GM15510 (cell line): ENCODE measurements around the gene GRK1.

Experiments
- POLR2A ChIP-seq: IDR thresholded peaks from 3 replicates; pipeline ENCODE4 v1.6.1; 2011; ENCODE audit warnings: borderline replicate concordance; ENCODE audit not compliant: insufficient read length; ENCODE audit errors: extremely low read depth

Gene GRK1

DNA sequence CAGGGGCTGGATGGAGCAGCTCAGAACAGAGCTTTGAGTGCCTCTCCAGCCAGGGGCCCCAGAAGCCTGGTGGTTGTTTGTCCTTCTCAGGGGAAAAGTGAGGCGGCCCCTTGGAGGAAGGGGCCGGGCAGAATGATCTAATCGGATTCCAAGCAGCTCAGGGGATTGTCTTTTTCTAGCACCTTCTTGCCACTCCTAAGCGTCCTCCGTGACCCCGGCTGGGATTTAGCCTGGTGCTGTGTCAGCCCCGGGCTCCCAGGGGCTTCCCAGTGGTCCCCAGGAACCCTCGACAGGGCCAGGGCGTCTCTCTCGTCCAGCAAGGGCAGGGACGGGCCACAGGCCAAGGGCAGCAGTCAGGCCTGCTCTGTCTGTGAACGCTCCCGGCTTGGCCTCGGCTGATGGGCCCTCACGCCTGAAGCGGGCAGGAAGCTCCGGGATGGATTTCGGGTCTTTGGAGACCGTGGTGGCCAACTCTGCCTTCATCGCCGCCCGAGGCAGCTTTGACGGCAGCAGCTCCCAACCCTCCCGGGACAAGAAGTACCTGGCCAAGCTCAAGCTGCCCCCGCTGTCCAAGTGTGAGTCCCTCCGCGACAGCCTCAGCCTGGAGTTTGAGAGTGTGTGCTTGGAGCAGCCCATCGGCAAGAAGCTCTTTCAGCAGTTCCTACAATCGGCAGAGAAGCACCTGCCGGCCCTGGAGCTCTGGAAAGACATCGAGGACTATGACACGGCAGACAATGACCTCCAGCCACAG lies at the start of gene GRK1:
Gene GRK1, plus strand, starts transcription at position 269 of the 751 bp plus-strand sequence. Its CDS starts 168 bp downstream, at position 437.
- no peak for TF ChIP-seq POLR2A

- no peak for TF ChIP-seq POLR2A
Observed at GRCh38 chr13:113617961-113618360, 49.1 kb upstream of the GRK1 start.

DNA sequence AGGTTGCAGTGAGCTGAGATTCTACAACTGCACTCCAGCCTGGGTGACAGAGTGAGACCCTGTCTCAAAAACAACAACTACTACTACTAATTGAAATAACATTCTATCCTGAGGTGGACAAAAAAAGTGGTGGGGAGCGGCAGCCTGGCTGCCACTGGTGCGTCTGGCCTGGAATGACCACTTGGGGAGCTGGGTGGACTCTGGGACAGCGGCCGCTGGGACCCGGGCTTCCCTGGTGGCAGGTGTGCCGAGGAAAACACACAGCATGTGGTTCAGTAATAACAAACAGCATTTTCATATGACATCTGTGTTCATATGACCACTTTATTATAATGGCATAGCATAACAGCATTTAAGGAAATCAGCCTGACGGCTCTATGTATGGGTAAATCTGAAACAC lies 48.6 kb upstream of the GRK1 start:
- no peak for TF ChIP-seq POLR2A

DNA sequence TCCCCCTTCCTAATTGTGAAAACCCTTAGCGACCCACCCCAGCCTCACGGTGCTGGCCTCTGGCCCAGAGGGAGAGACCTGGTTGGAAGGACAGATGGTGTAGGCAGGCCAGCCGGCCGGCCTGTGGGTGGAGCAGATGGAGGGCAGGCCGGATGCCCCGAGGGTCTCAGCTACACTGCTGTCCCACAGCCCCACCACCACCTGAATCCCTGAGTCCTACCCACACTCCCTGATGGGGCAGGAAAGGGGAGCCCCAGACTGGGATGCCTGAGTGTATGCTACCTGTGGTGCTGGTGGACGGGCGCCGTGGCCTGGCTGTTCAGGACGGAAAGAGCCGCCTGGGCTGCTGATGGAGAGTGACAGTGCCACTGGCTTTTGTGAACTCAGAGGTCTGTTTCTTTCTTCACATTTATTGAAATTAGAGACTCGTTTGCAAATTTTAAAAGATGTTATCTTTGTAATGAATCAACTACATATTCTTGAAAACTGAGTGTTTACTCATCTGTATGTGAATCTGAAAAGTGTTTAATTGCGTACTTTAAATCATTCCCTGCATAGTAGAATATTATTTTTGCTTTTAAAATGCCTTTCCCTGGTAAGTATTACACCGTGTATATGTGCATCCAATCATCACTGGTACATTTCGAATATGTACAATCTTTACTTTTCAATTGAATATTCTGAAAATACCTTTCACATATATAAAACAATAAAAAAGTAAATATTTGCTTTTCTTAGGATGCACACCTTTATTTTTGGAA lies 46.8 kb upstream of the GRK1 start:
- no peak for TF ChIP-seq POLR2A

GRCh38 chr13:113621046-113621445 lies 46.0 kb upstream of the GRK1 start:
- TF ChIP-seq POLR2A, result no peak

DNA sequence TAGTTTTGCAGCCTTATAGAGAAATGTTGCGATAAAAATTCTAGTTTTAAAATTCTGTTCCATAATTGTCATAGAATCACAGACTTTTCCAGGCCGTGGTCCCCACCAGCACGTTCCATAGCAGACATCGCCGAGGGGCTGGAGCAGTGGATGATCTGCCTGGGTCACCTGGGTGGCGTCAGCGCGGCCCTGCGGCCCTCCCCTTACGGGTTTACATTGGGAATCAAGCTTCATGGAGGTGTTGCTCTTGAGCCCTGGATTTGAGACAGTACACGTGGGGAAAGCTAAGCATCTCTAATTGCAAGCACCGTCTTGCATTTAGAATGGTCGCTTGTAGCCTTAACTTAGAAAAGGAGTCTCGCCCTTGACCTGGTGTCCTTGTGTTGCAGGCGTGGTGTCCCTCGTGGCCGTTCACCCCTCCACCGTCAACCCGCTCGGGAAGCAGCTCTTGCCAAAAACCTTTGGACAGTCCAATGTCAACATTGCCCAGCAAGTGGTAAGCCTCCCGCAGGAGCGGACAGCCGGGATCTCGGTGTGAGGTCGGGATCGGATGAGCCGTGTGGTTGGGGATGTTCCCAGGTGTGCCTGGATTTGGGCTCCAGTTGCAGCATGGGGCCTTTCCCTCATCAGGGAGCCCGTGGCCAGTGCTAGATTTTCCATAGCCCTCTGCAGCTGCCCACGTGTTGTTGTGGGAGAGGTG lies 44.1 kb upstream of the GRK1 start:
- TF ChIP-seq POLR2A, result no peak

DNA sequence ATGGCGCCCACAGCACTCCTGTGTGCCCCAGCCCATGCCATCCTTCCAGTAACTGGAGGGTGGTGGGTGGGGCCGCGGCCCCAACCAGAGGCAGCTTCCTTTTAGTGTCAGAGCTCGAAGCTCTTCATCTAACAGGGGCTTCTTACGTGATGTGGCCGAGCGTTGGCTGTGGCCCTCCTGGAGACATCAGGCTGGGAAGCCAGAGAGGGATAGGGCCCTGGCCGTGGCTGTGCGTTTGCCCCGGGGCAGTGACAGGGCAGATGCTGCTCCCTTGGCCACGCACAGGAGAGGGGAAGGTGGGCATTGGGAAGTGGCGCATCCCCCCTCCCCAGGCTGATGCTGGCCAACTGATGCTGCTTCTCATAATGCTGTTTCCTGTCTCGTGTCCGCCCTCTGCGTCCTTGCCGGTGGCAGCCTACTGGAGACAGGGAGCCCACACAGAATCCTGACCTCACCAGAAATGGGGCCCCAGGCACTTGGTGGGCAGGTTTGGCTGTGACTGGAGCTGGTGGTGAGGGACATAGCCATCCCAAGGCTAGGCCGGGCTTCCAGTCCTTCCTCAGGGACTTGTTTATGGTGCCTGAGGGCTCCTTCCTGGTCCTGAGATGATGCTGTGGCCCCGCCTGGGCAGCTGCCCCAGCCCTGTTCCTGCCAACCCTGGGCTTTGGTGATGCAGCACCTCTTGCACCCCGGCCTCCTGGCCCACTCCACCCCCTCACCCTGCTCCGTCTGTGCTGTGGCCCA lies 43.4 kb upstream of the GRK1 start:
- no peak for TF ChIP-seq POLR2A

- no peak for TF ChIP-seq POLR2A
Observed at GRCh38 chr13:113624235-113624587, 42.8 kb upstream of the GRK1 start.

- TF ChIP-seq POLR2A, result no peak
Observed at GRCh38 chr13:113625965-113626721, 40.9 kb upstream of the GRK1 start.

GRCh38 chr13:113627136-113627535 lies 39.9 kb upstream of the GRK1 start:
- TF ChIP-seq POLR2A, result no peak

GRCh38 chr13:113628291-113629270 lies 38.4 kb upstream of the GRK1 start:
- no peak for TF ChIP-seq POLR2A

- TF ChIP-seq POLR2A, result no peak
Observed at GRCh38 chr13:113629866-113630265, 37.2 kb upstream of the GRK1 start.

DNA sequence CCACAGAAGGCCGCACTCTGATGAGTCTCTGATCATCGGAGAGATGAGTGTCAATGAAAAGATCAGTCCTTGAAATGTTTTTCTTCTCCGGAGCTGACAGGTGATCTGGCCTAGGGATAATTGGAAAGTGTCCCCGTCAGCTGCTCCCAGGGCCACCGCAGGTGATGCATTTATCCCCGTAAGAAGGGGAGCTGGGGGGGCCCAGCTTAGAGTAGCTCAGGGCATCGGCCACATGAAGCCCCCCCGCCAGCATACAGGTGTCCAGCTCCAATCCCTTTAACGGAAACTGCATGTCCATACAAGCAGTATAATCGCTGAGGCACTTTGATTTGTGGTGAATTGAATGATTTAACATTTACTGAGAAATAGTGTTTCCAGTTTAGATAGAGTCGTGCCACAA lies 36.7 kb upstream of the GRK1 start:
- TF ChIP-seq POLR2A, result no peak

DNA sequence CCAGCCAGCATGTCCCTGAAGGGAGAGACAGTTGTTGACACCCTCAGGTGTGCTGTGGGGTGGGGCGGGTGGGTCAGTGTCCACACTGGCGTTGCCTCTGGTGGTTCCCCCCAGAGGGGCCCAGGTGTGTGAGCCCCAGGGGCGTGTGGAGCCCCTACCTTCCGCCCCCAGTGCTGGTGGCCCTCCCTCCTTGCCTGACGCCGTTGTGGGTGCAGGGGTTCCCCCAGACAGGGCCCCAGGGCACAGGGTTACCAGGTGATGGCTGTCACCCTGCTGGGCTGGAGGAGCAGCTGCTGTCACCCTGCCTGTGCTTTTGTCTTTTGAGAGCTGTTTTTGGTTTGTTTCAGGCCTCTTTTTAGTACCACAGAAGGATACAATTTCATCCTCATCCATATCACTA lies 36.2 kb upstream of the GRK1 start:
- TF ChIP-seq POLR2A, result no peak
